ENCODE measurements around the gene CDC42BPG.
A peak's percentile ranks its signal among the peaks of the same experiment; 100 is the strongest.

CDC42BPG gene

GRCh38 chr11:64864473-64865285 is 20.2 kb upstream of the CDC42BPG start:
- DNase-seq (ENCODE audit: low read depth, low spot score) = peak; percentile 98
- in situ Hi-C loops (cut with HindIII; ENCODE audit: low sequenced_read_pairs) = no loop called here
- TF ChIP-seq, protein P1, sequence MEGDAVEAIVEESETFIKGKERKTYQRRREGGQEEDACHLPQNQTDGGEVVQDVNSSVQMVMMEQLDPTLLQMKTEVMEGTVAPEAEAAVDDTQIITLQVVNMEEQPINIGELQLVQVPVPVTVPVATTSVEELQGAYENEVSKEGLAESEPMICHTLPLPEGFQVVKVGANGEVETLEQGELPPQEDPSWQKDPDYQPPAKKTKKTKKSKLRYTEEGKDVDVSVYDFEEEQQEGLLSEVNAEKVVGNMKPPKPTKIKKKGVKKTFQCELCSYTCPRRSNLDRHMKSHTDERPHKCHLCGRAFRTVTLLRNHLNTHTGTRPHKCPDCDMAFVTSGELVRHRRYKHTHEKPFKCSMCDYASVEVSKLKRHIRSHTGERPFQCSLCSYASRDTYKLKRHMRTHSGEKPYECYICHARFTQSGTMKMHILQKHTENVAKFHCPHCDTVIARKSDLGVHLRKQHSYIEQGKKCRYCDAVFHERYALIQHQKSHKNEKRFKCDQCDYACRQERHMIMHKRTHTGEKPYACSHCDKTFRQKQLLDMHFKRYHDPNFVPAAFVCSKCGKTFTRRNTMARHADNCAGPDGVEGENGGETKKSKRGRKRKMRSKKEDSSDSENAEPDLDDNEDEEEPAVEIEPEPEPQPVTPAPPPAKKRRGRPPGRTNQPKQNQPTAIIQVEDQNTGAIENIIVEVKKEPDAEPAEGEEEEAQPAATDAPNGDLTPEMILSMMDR (IDR thresholded peaks at IDR 0.05; ENCODE audit: low read depth, low read length) = no peak
- H3K4me3 ChIP-seq (ENCODE audit: low read depth, low read length) = no peak overlapping the region

DNA sequence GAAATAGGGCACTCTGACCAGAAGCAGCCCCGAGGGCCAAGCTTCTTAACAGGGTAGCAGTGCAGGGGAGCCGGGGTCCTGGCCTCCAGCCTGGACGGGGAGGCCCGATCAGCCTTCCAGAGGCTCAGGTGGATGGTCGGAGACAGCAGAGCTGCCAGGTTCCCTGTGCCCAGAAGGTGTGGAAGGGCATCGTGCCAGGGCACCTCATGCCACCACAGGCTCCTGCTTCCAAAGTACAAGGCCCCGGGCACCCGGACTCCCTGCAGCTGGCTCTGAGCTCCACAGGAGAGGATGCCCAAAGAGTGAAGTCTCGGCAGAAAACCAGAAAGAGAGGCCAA is 19.7 kb upstream of the CDC42BPG start:
- DNase-seq (ENCODE audit: low read depth, low spot score) = no peak
- TF ChIP-seq, protein P1 (IDR thresholded peaks at IDR 0.05; ENCODE audit: low read depth, low read length) = no peak
- in situ Hi-C loops (cut with HindIII; ENCODE audit: low sequenced_read_pairs) = no loop called here
- no peak overlapping the region for H3K4me3 ChIP-seq (ENCODE audit: low read depth, low read length)

- H3K4me3 ChIP-seq (ENCODE audit: low read depth, low read length) = no peak overlapping the region
- no peak for DNase-seq (ENCODE audit: low read depth, low spot score)
- TF ChIP-seq, protein P1 (IDR thresholded peaks at IDR 0.05; ENCODE audit: low read depth, low read length) = no peak
- in situ Hi-C loops (cut with HindIII; ENCODE audit: low sequenced_read_pairs) = no loop called here
Measured at GRCh38 chr11:64863391-64864060, 19.1 kb upstream of the CDC42BPG start.

DNA sequence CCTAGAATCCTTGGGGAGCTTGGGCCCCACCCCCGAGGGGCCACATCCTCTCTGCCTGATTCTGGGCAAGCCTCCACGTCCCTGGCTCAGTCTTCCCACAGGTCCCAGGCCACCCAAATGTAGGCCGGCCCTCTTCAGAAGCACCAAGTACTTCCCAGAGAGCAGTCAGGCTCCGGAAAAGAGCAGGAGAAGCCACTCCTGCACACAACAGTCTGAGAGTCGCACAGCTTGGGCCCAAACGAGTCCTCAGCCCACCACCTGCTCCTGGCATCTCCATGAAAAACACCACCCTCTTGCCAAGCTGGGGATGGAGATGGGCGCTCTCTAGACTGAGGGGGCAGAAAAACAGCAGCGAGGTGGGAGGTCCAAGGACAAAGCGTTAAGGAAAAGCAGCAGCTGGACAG is 18.5 kb upstream of the CDC42BPG start:
- H3K4me3 ChIP-seq (ENCODE audit: low read depth, low read length) = no peak overlapping the region
- in situ Hi-C loops (cut with HindIII; ENCODE audit: low sequenced_read_pairs) = no loop called here
- DNase-seq (ENCODE audit: low read depth, low spot score) = no peak
- TF ChIP-seq, protein P1 (IDR thresholded peaks at IDR 0.05; ENCODE audit: low read depth, low read length) = no peak

DNA sequence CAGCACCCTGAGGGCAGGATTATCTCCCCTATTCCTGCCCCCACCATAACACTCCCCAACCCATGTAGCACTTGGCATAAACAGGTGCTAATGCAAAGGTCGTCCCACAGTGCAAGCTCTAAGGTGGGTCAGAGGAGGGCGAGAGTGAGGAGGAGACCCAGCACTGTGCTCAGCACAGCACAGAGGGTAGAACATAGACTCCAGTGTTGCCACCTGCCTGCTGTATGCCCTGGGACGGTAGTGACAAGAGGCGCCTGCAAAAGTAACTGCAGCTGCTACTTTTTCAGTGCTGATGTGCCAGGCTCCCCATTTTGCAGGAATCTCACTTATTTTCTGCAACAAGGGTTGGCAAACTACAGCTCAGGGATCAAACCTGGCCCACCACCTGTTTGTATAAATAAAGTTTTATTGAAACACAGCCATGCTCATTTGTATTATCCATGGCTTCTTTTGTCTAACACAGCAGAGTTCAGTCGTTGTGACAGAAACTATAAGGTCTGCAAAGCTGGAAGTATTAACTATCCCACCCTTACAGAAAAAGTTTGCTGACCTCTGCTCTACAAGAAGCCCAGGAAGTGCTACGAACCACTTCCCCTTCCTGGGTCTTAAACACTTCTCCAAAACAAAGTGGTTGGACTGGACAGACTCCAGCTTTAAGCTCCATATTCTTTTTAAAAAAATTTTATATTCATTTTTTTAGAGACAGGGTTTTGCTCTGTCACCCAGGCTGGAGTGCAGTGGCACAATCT is 16.9 kb upstream of the CDC42BPG start:
- in situ Hi-C loops (cut with HindIII; ENCODE audit: low sequenced_read_pairs) = no loop called here
- H3K4me3 ChIP-seq (ENCODE audit: low read depth, low read length) = no peak overlapping the region
- DNase-seq (ENCODE audit: low read depth, low spot score) = no peak
- TF ChIP-seq, protein P1 (IDR thresholded peaks at IDR 0.05; ENCODE audit: low read depth, low read length) = no peak

- in situ Hi-C loops (cut with HindIII; ENCODE audit: low sequenced_read_pairs) = no loop called here
- no peak overlapping the region for H3K4me3 ChIP-seq (ENCODE audit: low read depth, low read length)
- TF ChIP-seq, protein P1 (IDR thresholded peaks at IDR 0.05; ENCODE audit: low read depth, low read length) = no peak
- DNase-seq (ENCODE audit: low read depth, low spot score) = no peak
Measured at GRCh38 chr11:64859542-64860414, 15.3 kb upstream of the CDC42BPG start.
